ENCODE results near the gene B3GALT2. TPM values are rescaled to one million over a fixed set of nuclear protein-coding genes. Genes with fewer than 3 reads are reported as not detected.
A peak's percentile ranks its signal among the peaks of the same experiment; 100 is the strongest.
"Not testable (repeated sequence)": the region's sequence is repeated elsewhere in the genome, so short reads cannot be mapped to it uniquely, and the experiment has no call there.

The B3GALT2 gene
- 6.2 and 6.4 TPM in 2 replicates for polyA plus RNA-seq (2014; cell fraction: cytosol; rRNA removed)
- polyA plus RNA-seq (2014; cell fraction: nucleus; rRNA removed), result 6.4 and 7.1 TPM in 2 replicates

GRCh38 chr1:193185901-193186731 is at the start of gene B3GALT2:
B3GALT2 (minus strand) TSS chr1:193186613; CDS start chr1:193181562, 5,051 bp downstream.
- peak; percentile 71 for DNase-seq (ENCODE audit: low spot score)

DNA sequence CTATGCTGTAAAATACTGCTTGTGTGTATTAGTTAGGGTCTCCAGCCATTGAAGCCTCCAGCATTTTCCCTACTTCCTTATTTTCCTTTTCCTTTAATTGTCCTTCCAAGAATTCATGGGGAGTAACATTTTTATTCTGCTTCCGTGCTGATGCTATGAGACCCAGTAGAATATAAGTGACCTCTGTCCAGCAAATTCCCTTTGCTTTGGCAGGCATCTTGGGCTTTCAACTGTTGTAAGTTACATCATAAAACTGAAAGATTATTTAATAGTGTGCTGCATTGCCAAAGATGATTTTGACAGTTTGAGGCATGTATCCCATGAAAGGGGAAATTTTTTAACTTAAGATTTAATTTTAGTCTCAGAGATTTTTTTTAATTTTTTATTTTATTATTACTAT is 48.1 kb upstream of the B3GALT2 start:
- DNase-seq (ENCODE audit: low spot score), result no peak

- not testable (repeated sequence) for DNase-seq (ENCODE audit: low spot score)
These were observed 44.7 kb upstream of the B3GALT2 start for GRCh38 chr1:193231146-193231545.

DNA sequence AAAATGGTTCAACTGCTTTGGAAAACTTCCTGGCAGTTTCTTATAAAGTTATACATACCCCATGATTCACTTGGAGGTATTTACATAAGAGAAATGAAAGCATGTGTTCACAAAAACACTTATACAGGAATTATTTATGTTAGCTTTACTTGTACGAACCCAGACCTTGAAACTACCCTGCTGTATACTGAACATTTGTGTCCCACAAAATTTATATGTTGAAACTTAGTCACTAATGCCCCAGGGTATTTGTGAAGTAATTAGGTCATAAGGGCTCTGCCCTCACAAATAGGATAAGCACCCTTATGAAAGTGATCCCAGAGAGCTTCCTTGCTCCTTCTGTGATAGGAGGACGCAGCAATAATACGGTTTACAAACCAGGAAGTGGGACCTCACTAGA is 42.7 kb upstream of the B3GALT2 start:
- DNase-seq (ENCODE audit: low spot score), result no peak

- DNase-seq (ENCODE audit: low spot score), result no peak
These were observed 35.7 kb upstream of the B3GALT2 start for GRCh38 chr1:193222056-193222615.

DNA sequence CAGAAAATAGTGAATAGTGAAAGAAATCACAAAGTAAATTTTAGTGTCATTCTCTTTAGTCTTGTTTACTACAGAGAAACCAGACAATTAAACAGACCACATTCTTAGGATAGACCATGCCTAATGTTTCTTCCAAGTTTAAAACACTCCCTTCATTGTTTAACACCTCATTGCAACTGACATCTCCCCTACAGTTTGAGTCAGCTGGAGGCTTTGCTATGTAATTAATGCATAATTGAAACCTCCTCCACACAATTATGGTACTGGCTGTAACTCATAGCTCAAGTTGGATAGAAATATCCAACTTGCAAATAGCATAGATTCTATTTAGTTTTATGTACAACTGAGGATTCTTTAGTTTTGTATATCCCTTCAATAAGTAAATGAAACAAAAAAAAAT is 35.2 kb upstream of the B3GALT2 start:
- DNase-seq (ENCODE audit: low spot score), result no peak

DNA sequence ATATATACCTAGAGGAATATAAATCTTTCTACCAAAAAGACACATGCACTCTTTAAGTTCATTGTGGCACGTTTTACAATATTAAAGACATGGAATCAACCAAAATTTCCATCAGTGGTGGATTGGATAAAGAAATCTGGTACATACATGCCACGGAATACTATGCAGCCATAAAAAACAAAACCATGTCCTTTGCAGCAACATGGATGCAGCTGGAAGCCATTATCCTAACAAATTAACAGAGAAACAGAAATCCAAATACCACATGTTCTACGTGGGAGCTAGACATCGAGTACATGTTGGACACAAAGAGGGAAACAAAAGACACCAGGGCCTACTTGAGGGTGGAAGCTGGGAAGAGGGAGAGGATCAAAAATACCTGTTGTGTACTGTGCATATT is 33.0 kb upstream of the B3GALT2 start:
- no peak for DNase-seq (ENCODE audit: low spot score)

- DNase-seq (ENCODE audit: low spot score), result no peak
These were observed 30.5 kb upstream of the B3GALT2 start for GRCh38 chr1:193216920-193217319.

- no peak for DNase-seq (ENCODE audit: low spot score)
These were observed 27.6 kb upstream of the B3GALT2 start for GRCh38 chr1:193213998-193214397.

- no peak for DNase-seq (ENCODE audit: low spot score)
These were observed 26.2 kb upstream of the B3GALT2 start for GRCh38 chr1:193212637-193213036.

DNA sequence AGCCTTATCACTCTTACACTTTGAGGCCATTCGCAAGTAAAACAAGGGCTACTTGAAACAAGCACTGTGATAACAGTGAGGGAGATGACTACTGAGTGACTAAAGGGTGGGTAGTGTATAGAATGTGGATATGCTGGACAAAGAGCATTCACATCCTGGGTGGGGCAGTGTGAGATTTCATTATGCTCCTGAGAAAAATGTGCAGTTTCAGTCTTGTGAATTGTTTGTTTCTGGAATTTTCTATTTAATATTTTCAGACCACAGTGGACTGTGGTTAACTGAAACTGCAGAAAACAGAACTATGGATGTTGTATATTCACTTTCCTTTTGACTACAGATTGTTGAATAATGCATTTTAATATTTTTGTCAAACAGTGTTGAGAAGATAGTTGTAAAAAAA is 25.1 kb upstream of the B3GALT2 start:
- no peak for DNase-seq (ENCODE audit: low spot score)

- no peak for DNase-seq (ENCODE audit: low spot score)
These were observed 24.6 kb upstream of the B3GALT2 start for GRCh38 chr1:193210996-193211395.

- no peak for DNase-seq (ENCODE audit: low spot score)
These were observed 14.6 kb upstream of the B3GALT2 start for GRCh38 chr1:193201021-193201420.

DNA sequence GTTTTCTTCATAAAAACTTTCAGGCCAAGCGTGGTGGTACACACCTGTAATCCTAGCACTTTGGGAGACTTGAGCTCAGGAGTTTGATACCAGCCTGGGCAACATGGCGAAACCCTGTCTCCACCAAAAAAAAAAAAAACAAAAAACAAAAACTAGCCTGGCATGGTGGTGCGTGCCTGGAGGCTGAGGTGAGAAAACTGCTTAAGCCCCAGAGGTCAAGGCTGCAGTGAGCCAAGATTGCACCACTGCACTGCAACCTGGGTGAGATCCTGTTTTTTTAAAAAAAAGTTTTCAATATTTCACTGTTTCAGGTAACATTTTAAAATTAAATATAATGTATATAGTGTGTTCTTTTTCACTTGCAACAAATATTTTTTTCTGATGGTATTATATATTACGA is 13.5 kb upstream of the B3GALT2 start:
- DNase-seq (ENCODE audit: low spot score), result no peak

GRCh38 chr1:193192586-193192985 is 6.2 kb upstream of the B3GALT2 start:
- no peak for DNase-seq (ENCODE audit: low spot score)

- DNase-seq (ENCODE audit: low spot score), result no peak
These were observed 3.8 kb upstream of the B3GALT2 start for GRCh38 chr1:193190096-193190744.

GRCh38 chr1:193189442-193190095 is 3.2 kb upstream of the B3GALT2 start:
- no peak for DNase-seq (ENCODE audit: low spot score)

GRCh38 chr1:193188915-193189314 is 2.5 kb upstream of the B3GALT2 start:
- DNase-seq (ENCODE audit: low spot score), result not testable (repeated sequence)

DNA sequence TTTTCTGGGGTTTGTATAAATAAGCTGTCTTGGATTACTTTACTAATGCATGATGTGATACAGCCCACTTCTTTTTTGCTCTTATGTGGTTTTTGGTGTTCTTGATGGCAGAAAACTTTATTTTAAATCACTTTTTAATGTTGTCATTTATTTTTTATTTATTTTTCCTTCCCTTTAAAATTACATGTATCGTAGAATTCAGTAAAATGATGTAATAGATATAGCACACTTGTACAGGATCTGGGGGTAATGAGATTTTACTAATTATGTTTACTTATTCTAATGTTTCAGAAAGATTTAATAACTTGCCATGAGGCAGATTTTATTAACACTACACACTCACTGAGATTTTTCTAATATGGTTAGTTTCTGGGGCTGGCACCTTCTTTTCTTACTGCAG is 701 bp upstream of the B3GALT2 start:
- DNase-seq (ENCODE audit: low spot score), result no peak

GRCh38 chr1:193185211-193185610 is 1.2 kb downstream of the B3GALT2 start:
- no peak for DNase-seq (ENCODE audit: low spot score)

GRCh38 chr1:193184776-193185175 is 1.6 kb downstream of the B3GALT2 start:
- no peak for DNase-seq (ENCODE audit: low spot score)

- peak; percentile 61 for DNase-seq (ENCODE audit: low spot score)
These were observed 3.3 kb downstream of the B3GALT2 start for GRCh38 chr1:193183019-193183627.
